Mesendoderm (in vitro differentiated cells): Measurements from ENCODE around the gene ENOX2.

Experiments used
- DNase-seq: peaks from one replicate; pipeline ENCODE4 v3.0.0; 2013
- H2AK5ac ChIP-seq: 2 replicates; pipeline ENCODE4 v1.6.1; 2013; ENCODE audit warnings: low read length, inconsistent platforms
- H2BK120ac ChIP-seq: 2 replicates; pipeline ENCODE4 v1.6.1; 2013; ENCODE audit warnings: low read depth, mild to moderate bottlenecking, low read length, moderate library complexity, mixed read lengths
- H2BK15ac ChIP-seq: replicated peaks from 2 replicates; pipeline ENCODE4 v1.6.1; 2013; ENCODE audit warnings: low read depth, mild to moderate bottlenecking, moderate library complexity
- H2BK5ac ChIP-seq: 2 replicates; pipeline ENCODE4 v1.6.1; 2013; ENCODE audit warnings: low read length, inconsistent platforms
- H3K18ac ChIP-seq: 2 replicates; pipeline ENCODE4 v1.6.1; 2013; ENCODE audit warnings: mild to moderate bottlenecking, low read length, mixed read lengths
- H3K23ac ChIP-seq: one replicate; pipeline ENCODE4 v1.6.1; 2013; ENCODE audit warnings: low read length
- H3K27ac ChIP-seq: 2 replicates; pipeline ENCODE4 v1.5.1; 2013; ENCODE audit warnings: low read depth, mild to moderate bottlenecking, inconsistent platforms, low read length, moderate library complexity
- H3K27me3 ChIP-seq: 2 replicates; pipeline ENCODE4 v1.6.1; 2013; ENCODE audit warnings: low read length, control low read depth, mild to moderate bottlenecking, inconsistent platforms; ENCODE audit not compliant: insufficient read depth, poor library complexity
- H3K36me3 ChIP-seq: 2 replicates; pipeline ENCODE4 v1.6.1; 2013; ENCODE audit warnings: low read length, inconsistent platforms; ENCODE audit not compliant: control insufficient read depth, insufficient read depth
- H3K4ac ChIP-seq: one replicate; pipeline ENCODE4 v1.6.1; 2013; ENCODE audit warnings: low read depth, mild to moderate bottlenecking, low read length, moderate library complexity
- H3K4me1 ChIP-seq: 2 replicates; pipeline ENCODE4 v1.6.1; 2013; ENCODE audit warnings: low read depth, low read length, inconsistent platforms; ENCODE audit not compliant: control insufficient read depth
- H3K4me2 ChIP-seq: 2 replicates; pipeline ENCODE4 v1.6.1; 2013; ENCODE audit warnings: low read length
- H3K4me3 ChIP-seq: 2 replicates; pipeline ENCODE4 v1.5.1; 2013; ENCODE audit warnings: mild to moderate bottlenecking, low read length
- H3K56ac ChIP-seq: one replicate; pipeline ENCODE4 v1.6.1; 2013; ENCODE audit warnings: low read length
- H3K79me1 ChIP-seq: 2 replicates; pipeline ENCODE4 v1.6.1; 2013; ENCODE audit warnings: low read length, inconsistent platforms
- H3K79me2 ChIP-seq: 2 replicates; pipeline ENCODE4 v1.6.1; 2013; ENCODE audit warnings: mild to moderate bottlenecking, low read length; ENCODE audit not compliant: control insufficient read depth, insufficient read depth
- H3K9ac ChIP-seq: 2 replicates; pipeline ENCODE4 v1.6.1; 2013; ENCODE audit warnings: low read length, inconsistent platforms
- H4K5ac ChIP-seq: one replicate; pipeline ENCODE4 v1.6.1; 2013; ENCODE audit warnings: low read length
- H4K8ac ChIP-seq: one replicate; pipeline ENCODE4 v1.6.1; 2013; ENCODE audit warnings: low read depth, mild to moderate bottlenecking, control low read depth, low read length, moderate library complexity
- WGBS: extraction: QIAGEN DNeasy Blood & Tissue Kit; methylation state at CpG from one replicate; pipeline ENCODE4 v1.1.7; 2013; ENCODE audit warnings: low lambda C conversion rate, missing lambda C conversion rate; ENCODE audit not compliant: insufficient coverage; ENCODE audit errors: extremely low coverage; 5-methylcytosine and 5-hydroxymethylcytosine counted together

Gene ENOX2

DNA sequence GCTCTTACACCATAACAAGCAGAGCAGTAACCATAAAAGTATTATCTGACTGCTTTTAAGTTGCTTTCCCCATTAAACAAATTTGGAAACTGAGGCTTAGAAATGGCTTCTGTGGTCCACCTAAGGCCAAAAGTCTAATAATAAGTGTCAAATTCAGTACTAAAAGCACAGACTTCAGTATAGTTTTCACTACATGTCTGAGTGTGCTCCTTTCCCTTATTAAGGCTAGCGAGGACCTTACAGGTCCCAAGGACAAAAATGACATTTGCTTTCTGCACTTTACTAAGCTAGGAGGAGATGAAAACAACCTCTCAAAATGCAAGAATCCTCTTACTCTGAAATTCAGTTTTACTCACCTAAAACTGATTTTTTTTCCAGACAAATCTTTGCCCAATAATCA, 127.2 kb downstream of the ENOX2 start:
- Histone ChIP-seq H3K56ac (no peak overlapping the region), H3K23ac (no peak overlapping the region), H3K4ac (no peak overlapping the region), H4K8ac (no peak overlapping the region), H2BK5ac (no peak overlapping the region), H3K18ac (no peak overlapping the region), H3K79me2 (no peaks in the 10 kb centered on the region), H3K36me3 (no peaks in the 10 kb centered on the region), H2AK5ac (no peak overlapping the region), H3K9ac (no peak overlapping the region), H3K4me2 (no peak overlapping the region), H3K79me1 (no peaks in the 10 kb centered on the region), H4K5ac (no peak overlapping the region), H2BK15ac (no peak overlapping the region), H3K27me3 (no peaks in the 10 kb centered on the region), H3K27ac (no peak overlapping the region), H3K4me1 (no peaks in the 10 kb centered on the region), H3K4me3 (no peak overlapping the region), H2BK120ac (no peak overlapping the region)
- no CpG with 5 or more reads among the region's 1 CpG for WGBS
- no peak for DNase-seq

- H3K4me1 ChIP-seq, result no peaks in the 10 kb centered on the region
- no peak overlapping the region for H2AK5ac ChIP-seq
- H3K9ac ChIP-seq, result no peak overlapping the region
- no peak overlapping the region for H4K8ac ChIP-seq
- no peak overlapping the region for H3K18ac ChIP-seq
- no peak overlapping the region for H3K4ac ChIP-seq
- no CpG with 5 or more reads among the region's 4 CpGs for WGBS
- H3K56ac ChIP-seq, result no peak overlapping the region
- H2BK15ac ChIP-seq, result no peak overlapping the region
- no peaks in the 10 kb centered on the region for H3K36me3 ChIP-seq
- no peak overlapping the region for H4K5ac ChIP-seq
- H2BK5ac ChIP-seq, result no peak overlapping the region
- DNase-seq, result no peak
- H3K79me2 ChIP-seq, result no peaks in the 10 kb centered on the region
- H3K23ac ChIP-seq, result no peak overlapping the region
- H3K4me3 ChIP-seq, result no peak overlapping the region
- H2BK120ac ChIP-seq, result no peak overlapping the region
- H3K27ac ChIP-seq, result no peak overlapping the region
- no peak overlapping the region for H3K4me2 ChIP-seq
- no peaks in the 10 kb centered on the region for H3K27me3 ChIP-seq
- no peaks in the 10 kb centered on the region for H3K79me1 ChIP-seq
These were observed 130.2 kb downstream of the ENOX2 start for GRCh38 chrX:130772776-130773143.

DNA sequence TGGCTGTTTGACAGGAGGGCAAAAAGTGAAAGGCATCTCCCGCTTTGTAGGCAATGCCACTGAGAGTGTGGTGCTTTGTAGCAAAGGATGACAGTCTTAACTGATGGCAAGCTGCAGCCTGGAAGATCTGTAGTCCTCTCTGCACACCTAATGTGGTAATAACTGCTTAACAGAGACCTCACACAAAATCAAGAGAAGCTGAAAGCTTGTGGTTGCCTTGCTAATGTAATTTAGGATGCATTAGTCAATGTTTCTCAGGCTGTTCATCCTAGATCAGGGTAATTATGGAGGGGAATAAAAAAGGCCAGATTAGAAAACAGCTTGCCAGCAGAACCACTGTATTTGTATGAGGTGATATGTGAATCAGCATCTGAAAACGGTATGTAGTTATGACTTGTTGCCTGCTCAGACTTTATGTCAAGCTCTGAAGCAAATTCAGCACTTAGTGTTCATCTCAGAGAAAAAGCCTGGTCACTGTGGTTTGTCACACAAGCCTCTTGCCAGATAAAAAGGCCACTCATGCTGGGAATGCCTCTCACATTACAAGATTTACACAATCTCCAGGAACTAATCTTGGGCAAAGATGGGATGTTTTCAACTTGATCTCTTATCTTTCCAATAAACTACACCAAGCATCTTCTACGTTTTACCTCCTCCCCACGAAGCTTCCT, 130.8 kb downstream of the ENOX2 start:
- Histone ChIP-seq H4K8ac (no peak overlapping the region), H2BK15ac (no peak overlapping the region), H3K9ac (no peak overlapping the region), H3K4me2 (no peak overlapping the region), H2AK5ac (no peak overlapping the region), H2BK5ac (no peak overlapping the region), H3K36me3 (no peaks in the 10 kb centered on the region), H3K79me1 (no peaks in the 10 kb centered on the region), H3K23ac (no peak overlapping the region), H3K27me3 (no peaks in the 10 kb centered on the region), H3K27ac (no peak overlapping the region), H2BK120ac (no peak overlapping the region), H3K4me3 (no peak overlapping the region), H3K18ac (no peak overlapping the region), H3K56ac (no peak overlapping the region), H3K4ac (no peak overlapping the region), H3K4me1 (no peaks in the 10 kb centered on the region), H4K5ac (no peak overlapping the region), H3K79me2 (no peaks in the 10 kb centered on the region)
- no CpG with 5 or more reads among the region's 4 CpGs for WGBS
- DNase-seq, result peak; percentile 60

DNA sequence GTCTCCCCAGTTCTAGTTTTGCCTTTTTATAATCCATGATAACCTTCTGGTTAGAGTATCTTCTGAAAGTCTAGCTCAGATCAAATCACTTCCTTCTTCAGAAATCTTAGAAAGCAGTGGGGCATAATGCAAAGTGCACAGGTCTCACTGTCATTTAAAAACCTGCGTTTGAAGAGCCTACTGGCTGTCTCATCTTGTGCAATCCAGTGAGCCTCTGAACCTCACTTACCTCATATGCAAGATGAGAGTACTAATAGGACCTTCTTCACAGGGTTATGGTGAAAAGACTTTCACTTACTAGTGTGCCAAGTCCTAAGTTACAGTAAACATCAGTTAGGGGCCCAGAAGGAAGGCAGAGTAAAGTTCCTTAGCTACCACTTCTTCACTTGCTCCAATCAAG, 131.4 kb downstream of the ENOX2 start:
- no peak overlapping the region for H3K4me3 ChIP-seq
- no peak overlapping the region for H3K4me2 ChIP-seq
- no peaks in the 10 kb centered on the region for H3K27me3 ChIP-seq
- H2AK5ac ChIP-seq, result no peak overlapping the region
- no peak overlapping the region for H3K4ac ChIP-seq
- H3K79me1 ChIP-seq, result no peaks in the 10 kb centered on the region
- no peaks in the 10 kb centered on the region for H3K79me2 ChIP-seq
- H4K8ac ChIP-seq, result no peak overlapping the region
- no peak overlapping the region for H3K56ac ChIP-seq
- no peaks in the 10 kb centered on the region for H3K36me3 ChIP-seq
- WGBS, result no CpG with 5 or more reads among the region's 1 CpG
- H2BK120ac ChIP-seq, result no peak overlapping the region
- H3K23ac ChIP-seq, result no peak overlapping the region
- H3K27ac ChIP-seq, result no peak overlapping the region
- no peak overlapping the region for H3K18ac ChIP-seq
- no peak for DNase-seq
- no peak overlapping the region for H3K9ac ChIP-seq
- no peak overlapping the region for H2BK15ac ChIP-seq
- no peaks in the 10 kb centered on the region for H3K4me1 ChIP-seq
- H4K5ac ChIP-seq, result no peak overlapping the region
- H2BK5ac ChIP-seq, result no peak overlapping the region

DNA sequence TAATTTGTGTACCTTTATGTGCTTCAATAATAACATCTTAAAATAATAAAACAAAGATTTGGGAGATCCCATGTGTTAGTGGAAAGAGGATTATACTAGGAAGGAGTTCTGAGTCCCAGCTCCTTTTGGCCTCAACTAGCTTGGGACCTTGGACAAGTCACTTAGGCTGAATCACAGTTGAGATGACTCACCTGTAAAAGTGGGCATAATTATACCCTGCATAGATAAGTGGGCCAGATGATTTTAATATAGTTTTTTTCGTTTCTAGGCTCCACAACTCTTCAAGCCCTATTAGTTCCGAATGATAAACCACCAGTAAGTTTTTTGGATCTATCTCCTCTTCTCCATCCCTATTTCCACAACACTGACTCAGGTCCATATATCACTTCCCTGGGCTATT, 131.8 kb downstream of the ENOX2 start:
- Histone ChIP-seq H3K79me1 (no peaks in the 10 kb centered on the region), H3K4me3 (no peak overlapping the region), H3K4me1 (no peaks in the 10 kb centered on the region), H3K27ac (no peak overlapping the region), H2BK120ac (no peak overlapping the region), H4K8ac (no peak overlapping the region), H3K27me3 (no peaks in the 10 kb centered on the region), H3K4ac (no peak overlapping the region), H3K18ac (no peak overlapping the region), H4K5ac (no peak overlapping the region), H3K4me2 (no peak overlapping the region), H3K79me2 (no peaks in the 10 kb centered on the region), H2BK5ac (no peak overlapping the region), H2BK15ac (no peak overlapping the region), H2AK5ac (no peak overlapping the region), H3K23ac (no peak overlapping the region), H3K9ac (no peak overlapping the region), H3K56ac (no peak overlapping the region), H3K36me3 (no peaks in the 10 kb centered on the region)
- WGBS, result no CpG with 5 or more reads among the region's 2 CpGs
- no peak for DNase-seq

DNA sequence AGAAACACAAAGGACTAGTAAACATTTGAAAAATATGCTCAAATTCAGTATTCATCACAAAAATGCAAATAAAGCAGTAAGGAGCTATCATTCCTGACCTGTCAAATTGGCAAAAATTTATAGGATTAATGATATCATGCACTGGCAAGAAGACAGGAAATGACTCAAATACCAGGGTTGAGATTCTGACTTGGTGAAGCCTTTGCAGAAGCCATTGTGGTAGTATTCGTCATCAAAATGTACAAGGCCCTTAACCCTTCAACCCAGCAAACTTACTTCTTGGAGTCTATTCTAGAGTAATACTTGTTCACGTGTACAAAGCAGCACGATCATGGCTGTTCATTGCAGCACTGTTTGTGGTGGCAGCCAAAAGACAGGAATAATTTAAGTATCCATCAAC, 132.4 kb downstream of the ENOX2 start:
- H3K9ac ChIP-seq, result no peak overlapping the region
- no peak overlapping the region for H4K5ac ChIP-seq
- no peak overlapping the region for H3K56ac ChIP-seq
- H3K27ac ChIP-seq, result no peak overlapping the region
- H3K79me2 ChIP-seq, result no peaks in the 10 kb centered on the region
- no peak overlapping the region for H3K4me2 ChIP-seq
- H3K4me3 ChIP-seq, result no peak overlapping the region
- DNase-seq, result no peak
- H3K4ac ChIP-seq, result no peak overlapping the region
- no peaks in the 10 kb centered on the region for H3K36me3 ChIP-seq
- no peak overlapping the region for H3K23ac ChIP-seq
- no peak overlapping the region for H3K18ac ChIP-seq
- no peaks in the 10 kb centered on the region for H3K79me1 ChIP-seq
- WGBS, result no CpG with 5 or more reads among the region's 3 CpGs
- H2BK5ac ChIP-seq, result no peak overlapping the region
- H3K27me3 ChIP-seq, result no peaks in the 10 kb centered on the region
- H3K4me1 ChIP-seq, result no peaks in the 10 kb centered on the region
- H2AK5ac ChIP-seq, result no peak overlapping the region
- H4K8ac ChIP-seq, result no peak overlapping the region
- H2BK120ac ChIP-seq, result no peak overlapping the region
- H2BK15ac ChIP-seq, result no peak overlapping the region
